HG03103 (cell line): Measurements from ENCODE around the gene PRPSAP1.
"Not testable (repeated sequence)": the region's sequence is repeated elsewhere in the genome, so short reads cannot be mapped to it uniquely, and the experiment has no call there.

ENCODE experiments used
- ATAC-seq: cut with Tn5 transposase; IDR thresholded peaks from one replicate; pipeline ENCODE4 v1.9.1; 2021; ENCODE audit warnings: low read depth; ENCODE audit not compliant: unreplicated experiment

PRPSAP1 gene

DNA sequence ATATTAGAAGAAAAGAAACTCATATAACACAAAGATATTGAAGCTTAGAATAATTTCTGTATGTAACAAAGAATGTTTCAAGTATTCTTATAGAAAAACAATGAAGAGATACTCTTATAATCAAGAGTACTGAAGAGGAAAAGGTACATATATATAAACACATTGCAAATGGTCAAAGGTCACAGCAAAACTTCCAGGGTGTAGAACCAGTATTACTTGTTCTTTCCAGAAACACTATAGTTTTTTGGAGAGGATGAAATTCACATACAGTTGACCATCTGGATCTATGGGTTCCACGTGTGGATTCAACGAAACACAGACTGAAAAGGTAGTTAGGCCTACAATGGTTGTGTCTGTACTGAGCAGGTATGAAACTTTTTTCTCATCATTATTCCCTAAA lies 22.6 kb downstream of the PRPSAP1 start:
- no peak for ATAC-seq

DNA sequence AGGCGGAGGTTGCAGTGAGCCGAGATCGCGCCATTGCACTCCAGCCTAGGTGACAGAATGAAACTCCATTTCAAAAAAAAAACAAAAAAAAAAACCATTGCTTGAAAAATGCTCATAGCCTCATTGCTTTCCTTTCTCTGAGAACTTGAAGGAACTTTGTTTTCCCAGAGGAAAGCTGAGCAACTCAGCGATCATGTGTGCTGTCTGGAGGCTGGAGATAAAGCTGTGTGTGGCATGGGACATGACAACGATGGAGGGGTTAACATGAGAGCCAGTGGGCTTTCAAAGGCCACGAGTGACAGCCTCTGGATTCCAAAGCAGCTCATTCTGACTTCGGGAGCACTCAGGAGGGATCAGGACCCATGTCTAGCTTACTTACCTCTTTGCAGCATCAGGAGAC lies 24.1 kb downstream of the PRPSAP1 start:
- ATAC-seq = no peak

DNA sequence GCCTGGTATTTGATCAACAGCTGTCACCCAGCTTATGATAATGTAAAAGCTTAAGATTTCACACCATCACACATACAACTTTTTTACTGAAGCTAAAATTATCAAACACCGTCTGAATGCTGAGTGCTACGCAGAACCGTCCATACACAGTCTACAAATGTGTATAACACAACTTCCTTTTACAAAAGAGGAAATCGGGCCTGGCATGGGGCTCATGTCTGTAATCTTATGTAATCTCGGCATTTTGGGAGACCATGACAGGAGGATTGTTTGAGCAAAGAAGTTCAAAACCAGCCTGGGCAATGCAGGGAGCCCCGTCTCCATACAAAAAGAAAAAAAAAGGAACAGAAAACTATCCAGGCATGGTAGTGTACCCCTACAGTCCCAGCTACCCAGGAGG lies 26.0 kb downstream of the PRPSAP1 start:
- ATAC-seq = no peak

DNA sequence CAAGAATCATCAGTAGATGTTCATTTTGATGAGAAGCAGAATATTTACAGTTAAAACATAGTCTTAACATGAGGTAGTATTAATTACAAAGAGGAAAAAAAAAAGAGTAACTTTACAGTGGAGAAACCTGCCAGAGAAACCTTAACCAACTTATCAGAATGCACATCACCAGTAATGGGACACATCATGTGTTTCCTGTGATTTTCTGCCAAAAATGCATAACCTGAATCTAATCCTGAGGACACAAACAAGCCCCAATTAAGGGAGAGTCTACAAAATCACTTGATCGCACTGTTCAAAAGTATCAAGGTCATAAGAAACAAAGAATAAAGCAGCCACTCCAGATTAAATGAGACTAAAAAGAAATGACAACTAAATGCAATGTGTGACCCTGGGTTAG lies 27.4 kb downstream of the PRPSAP1 start:
- ATAC-seq = no peak

DNA sequence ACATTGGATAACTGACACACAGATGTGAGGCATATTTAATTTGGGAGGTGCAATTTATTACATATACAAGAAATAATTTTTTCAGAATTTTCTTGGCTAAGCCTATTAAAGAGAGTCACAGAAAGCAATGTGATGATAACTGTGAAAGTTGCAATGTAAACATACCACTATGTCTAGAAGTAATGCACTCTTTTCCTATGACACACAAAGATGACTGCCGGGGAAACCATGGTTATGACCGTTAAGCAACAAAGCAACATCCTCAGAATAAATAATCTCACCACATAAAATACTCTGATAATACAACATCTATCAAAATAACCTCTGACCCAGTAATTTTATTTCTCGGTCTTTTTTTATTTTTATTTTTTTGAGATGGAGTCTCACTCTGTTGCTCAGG lies 35.1 kb downstream of the PRPSAP1 start:
- ATAC-seq = no peak

DNA sequence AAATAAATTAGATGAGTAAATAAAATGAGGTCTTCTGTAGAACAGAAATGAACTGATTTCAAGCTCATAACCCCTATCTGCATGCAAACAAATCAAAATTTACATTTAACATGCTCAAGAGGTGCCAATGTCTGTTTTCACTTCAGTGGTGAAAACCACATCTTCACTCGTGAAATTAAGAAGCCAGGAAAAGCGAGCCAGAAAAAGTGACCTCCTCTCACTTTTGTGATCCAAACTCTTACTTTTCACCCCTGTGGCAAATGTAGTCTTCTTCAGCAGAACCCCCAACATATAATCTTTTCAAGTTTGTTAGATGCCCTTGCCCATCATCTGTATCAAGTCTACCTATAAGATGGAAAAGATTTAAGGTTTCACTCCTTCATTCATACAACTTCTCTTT lies 36.2 kb downstream of the PRPSAP1 start:
- ATAC-seq = no peak

DNA sequence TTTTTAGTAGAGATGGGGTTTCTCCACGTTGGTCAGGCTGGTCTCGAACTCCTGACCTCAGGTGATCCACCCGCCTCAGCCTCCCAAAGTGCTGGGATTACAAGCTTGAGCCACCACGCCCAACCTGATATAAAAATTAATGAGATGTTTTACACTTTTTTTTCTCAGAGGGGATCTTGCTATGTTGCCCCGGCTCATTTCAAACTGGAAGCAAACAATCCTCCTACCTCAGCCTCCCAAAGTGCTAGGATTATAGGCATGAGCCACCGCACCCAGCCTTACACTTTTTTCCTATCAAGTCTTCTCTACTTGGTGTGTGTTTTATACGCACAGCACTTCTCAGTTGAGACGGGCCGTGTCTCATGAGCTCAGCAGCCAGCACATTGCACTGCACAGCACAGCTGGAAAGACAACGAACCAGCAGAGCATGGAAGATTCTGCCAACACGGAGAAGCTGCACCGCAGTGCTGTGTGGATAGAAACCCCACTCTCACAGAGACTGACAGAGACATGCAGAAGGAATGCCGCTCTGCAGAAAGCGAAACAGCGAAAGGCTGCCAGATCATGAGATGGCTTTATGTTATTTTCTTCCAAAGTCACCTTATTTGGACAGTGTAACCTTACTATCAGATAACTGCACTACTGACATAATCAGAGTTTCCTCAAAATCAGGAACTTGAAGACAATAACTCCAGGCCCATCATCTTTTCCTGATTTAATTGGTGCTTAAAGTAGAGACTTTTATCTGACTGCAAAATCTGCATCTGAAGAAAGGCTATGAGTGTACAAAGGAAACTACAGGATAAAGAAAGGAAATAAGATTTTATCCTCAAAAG lies 39.1 kb downstream of the PRPSAP1 start:
- ATAC-seq = no peak

DNA sequence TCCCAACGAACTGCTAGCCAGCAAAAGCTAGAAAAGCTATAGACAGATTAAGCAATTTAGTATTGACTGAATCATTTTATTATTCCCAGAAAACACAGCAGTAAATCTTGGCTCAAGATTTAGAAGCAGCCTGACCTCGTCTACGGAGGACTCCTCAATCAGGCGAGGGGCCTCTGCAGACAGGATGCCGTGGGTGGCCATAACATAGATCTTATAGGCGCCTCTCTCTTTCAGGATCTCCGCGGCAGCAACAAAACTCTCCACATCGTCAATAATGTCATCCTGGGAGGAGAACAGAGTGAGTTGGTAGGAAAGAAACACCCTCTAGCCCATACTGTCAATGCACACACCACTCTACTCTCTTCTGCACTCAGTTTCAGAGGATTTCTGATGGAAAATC lies 41.0 kb downstream of the PRPSAP1 start:
- ATAC-seq = no peak

DNA sequence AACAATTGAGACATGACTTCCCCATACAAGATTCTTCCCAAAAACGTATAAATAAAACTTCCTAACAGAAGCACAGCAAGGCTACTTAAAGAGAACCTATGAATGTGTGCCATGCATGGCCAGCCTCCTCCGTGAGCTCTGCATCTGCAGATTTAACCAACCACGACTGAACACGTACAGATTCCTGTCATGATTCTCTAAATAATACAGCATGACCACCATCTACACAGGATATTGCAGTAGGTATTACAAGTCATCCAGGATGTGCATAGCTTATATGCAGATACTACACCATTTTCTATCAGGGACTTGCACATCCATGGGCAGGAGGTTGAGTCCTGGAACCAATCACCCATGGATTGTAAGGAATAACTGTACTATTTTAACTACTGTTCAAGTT lies 44.3 kb downstream of the PRPSAP1 start:
- no peak for ATAC-seq

DNA sequence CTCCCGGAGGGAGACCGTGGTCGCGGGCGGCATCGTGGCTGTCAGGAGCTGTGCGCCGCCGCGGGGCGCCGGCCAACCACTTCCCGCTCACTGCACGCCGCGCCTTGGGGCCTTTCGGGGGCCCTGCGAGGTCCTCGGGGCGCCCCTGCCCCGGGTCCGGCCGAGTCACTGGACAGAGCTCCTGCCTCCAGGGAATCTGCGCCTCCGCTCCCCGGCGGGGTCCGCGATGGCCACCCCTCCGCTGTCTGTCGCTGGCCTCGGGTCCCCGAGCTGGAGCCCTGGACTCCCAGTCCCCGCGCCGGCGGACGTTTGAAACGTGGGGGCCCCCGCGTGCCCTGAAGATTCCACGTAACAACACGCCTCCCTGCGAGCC lies 45.8 kb downstream of the PRPSAP1 start, which contains the start of gene QRICH2:
TSS of gene QRICH2 (minus strand) at position 311 of the 373 bp plus-strand sequence. CDS start at position 33, 278 bp downstream.
- ATAC-seq = no peak

DNA sequence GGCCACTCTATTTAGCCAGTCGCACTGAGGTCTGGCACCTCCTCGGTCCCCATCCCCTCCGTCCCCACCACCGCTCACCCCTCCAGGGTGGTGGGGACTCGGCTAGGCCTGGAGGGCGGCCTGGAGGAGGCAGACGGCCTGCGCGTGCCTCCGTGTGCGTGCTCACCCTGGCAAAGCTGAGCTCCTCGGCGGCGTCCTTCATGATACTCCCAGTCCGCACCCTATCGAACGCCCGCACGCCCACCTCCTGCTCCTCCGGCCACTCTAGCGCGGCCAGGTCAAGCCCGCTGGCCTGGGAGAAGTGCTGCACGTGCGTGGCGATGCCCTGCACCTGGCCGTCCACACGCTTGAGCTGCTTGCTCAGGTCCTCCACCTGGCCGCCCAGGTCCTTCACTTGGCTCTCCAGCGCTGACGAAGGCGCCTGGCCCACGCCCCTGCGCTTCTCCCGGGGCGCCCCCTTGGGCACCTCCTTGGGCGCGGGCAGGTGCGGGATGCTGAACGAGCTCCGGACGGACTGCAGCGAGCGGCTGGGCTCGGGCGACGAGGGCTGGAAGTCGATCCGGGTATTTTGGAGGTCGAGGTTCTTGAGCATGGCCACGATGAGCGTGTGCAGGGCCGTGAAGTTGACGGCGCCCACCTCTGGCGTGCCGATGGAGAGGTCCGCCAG lies 46.3 kb downstream of the PRPSAP1 start:
- no peak for ATAC-seq

DNA sequence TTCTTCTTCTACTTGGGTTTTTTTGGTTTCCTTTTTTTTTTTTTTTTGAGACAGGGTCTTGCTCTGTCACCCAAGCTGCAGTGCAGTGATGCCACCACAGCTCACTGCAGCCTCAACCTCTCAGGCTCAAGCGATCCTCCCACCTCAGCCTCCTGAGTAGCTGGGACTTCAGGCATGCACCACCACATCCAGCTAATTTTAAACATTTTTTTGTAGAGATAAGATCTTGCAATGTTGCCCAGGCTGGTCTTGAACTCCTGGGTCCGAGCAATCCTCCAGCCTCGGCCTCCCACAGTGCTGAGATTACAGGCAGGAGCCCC lies 48.6 kb downstream of the PRPSAP1 start:
- not testable (repeated sequence) for ATAC-seq

DNA sequence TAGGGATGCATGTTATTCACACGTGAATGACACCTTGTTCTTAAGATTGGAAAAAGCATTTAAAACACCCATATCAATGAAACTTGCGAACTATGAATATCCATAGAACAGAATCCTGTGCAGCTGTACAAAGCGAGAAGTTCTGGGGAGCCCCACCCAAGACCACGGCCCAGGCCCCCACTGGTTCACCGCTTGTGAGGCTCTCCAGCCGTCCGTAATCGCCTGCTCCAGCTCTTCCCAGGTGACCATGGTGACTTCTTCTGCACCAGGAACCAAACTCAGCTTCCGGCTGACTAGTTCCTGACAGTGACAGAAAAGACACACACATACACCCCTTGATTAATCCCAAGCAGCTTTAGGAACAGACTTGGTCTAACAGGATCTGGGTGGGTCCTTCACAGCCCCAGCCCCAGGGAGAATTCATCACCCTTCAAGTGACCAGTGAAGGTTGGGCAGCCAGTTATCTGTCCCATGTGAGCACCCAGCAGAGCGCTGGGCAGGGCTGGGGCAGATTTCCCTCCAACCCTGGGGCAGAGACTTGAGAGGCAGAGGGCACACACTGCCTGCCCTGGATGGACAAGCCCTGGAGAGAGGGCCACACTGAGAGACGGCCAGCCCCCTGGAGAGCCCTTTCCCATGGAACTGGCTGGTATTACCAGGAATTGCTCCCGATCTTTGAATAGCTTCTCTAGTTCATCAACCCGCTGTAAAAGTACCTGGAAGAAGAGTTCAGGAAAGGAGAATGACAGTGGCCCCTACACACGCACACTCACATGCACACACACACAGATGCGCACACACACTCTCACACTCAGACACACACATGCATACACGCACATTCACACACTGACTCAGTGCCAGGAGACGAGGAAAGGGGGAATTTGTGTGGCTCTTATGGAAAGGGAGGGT lies 49.2 kb downstream of the PRPSAP1 start:
- no peak for ATAC-seq

DNA sequence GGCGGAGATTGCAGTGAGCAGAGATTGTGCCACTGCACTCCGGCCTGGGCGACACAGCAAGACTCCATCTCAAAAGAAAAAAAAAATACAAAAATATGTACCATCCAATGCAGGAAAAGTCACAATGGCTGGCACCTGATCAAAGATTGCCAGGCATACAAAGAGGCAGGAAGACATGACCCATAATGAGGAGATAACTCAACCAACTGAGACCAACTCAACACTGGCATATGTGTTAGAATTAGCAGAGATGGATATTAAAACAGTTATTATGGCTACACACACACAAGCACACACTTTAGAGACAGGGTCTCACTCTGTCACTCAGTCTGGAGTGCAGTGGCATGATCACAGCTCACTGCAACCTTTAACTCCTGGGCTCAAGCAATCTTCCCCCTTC lies 56.3 kb downstream of the PRPSAP1 start:
- ATAC-seq = no peak

DNA sequence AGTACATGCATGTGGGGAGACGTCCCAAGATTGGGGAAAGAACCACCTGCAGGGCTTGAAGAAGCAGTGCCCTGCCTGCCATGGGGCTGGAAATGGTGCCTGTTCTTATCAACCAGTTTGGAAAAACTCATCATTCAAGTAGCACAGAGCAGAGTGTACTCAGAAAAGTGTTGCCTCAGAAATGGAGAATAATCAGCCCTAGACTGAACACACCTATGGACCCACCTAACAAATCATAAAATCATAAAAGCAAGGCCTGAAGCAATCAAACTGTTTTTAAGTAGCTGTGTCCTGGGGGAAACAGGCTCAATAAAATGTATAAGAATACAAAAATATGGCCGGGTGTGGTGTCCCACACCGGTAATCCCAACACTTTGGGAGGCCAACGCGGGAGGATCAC lies 56.8 kb downstream of the PRPSAP1 start:
- no peak for ATAC-seq

DNA sequence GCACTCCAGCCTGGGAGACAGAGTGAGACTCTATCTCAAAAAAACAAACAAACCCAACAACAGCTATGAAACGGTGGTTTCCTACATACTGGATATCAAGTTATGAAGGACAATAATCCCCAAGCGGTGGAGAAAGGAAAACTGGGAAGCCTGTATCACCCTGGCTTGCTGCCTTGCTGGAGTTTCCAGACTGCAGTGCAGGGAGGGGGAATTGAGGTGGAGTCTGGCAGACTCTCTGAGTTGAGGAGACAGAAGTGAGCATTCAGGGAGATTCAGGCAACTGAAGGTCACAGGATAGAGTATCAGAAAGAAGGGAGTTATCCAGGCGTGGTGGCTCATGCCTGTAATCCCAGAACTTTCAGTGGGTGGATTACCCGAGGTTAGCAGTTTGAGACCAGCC lies 57.5 kb downstream of the PRPSAP1 start:
- no peak for ATAC-seq

DNA sequence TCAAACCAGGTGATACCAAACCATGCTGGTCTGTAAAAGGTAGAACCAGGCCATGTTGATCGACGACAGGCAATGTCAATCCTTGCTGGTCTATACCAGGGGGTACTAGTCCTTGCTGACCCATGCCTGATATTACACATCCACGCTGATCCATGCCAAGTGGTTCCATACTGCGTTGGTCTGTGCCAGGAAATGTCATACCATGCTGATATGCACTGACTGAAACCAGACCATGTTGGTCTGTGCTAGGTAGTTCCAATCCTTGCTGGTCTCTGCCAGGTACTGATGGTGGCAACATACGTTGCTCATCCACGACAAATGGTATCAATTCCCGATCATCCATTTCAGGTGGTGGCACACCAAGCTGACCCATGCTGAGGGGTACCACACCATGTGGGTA lies 60.6 kb downstream of the PRPSAP1 start:
- ATAC-seq = no peak

DNA sequence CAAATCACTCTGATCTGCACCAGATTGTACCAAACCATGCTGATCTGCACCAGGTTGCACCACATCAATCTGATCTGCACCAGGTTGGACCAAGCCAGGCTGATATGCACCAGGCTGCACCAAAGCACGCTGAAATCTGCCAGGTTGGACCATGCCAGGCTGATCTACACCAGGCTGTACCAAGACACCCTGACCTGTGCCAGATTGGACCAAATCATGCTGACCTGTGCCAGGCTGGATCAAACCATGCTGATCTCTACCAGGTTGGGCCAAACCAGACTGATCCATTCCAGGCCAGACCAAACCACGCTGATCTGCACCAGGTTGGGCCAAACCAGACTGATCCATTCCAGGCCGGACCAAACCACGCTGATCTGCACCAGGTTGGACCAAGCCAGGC lies 61.1 kb downstream of the PRPSAP1 start:
- no peak for ATAC-seq

DNA sequence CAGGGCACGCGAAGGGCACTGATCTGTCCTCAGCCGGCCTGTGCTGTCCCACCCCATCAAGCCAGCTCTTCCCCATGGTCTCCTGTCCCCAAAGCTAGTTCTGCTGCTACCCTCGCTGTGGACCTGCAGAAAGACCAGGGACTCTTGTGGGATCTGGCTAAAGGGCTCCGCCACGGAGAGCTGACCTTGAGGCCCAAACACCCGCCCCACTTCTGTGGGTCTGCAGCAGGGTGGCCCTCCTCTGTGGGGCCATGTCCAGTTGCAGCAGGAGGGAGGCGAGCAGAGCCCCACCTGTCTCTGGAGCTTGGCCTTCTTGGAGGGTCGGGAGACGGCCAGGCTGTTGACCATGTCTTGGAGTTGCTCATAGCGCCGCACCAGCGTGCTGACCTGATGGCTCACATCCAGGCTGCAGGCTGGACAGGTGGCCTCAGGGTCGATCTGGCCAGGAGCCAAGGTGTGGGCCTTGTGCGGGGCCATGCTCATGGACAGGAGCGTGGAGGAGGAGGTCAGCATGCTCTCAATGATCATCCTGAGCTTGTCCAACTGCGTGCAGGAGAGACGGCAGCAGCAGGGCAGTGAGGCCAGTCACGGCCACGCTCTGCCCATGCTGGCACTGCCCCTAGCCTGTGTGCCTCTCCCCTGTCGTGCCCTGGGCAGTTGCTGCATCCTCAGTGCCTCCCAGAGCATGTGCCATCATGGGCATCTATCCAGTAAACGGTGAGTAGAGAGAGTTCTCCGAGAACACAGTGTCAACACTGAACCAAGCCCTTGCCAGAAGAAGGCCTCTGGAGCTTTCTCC lies 71.9 kb downstream of the PRPSAP1 start:
- no peak for ATAC-seq

DNA sequence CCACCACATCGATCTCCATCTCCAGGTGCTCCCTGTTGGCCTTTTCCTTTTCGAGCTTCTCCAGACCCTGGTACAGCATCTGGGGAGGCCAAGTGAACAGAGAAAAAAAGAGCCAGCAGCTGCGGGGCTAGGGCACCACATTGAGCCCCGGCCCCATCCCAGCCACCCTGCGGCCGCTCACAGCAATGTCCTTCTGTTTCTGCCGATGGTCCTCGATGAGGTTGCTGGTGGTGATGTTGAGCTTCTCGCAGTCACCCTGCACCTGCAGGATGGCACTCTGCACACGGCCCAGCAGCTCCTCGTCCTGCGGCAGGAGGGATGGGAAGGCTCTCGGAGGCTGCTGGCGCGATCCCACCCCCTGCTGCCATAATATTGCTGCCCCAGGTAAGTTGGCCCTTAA lies 73.1 kb downstream of the PRPSAP1 start:
- ATAC-seq = no peak
